OCI-LY3 (cell line): ENCODE results near the gene SRGAP2B.
"Not testable (repeated sequence)": the region's sequence is repeated elsewhere in the genome, so short reads cannot be mapped to it uniquely, and the experiment has no call there.

Experiments used
- CTCF ChIP-seq: fragments of 200-600, 300-600 bp; sonication (generic); IDR thresholded peaks from 2 replicates; pipeline ENCODE4 v1.5.1; 2014; ENCODE audit warnings: antibody characterized with exemption, low read length, low read depth
- EZH2phosphoT487 ChIP-seq: fragments of 200-600 bp; shearing (Covaris generic); IDR thresholded peaks from 2 replicates; pipeline ENCODE4 v1.6.1; 2018; ENCODE audit warnings: antibody characterized with exemption, mixed run types, low read depth

- not testable (repeated sequence) for TF ChIP-seq CTCF, EZH2phosphoT487
Measured at GRCh38 chr1:145015744-145016491, 79.2 kb downstream of the SRGAP2B start.
